Stimulated activated CD8-positive, alpha-beta memory T cell treated with anti-CD3 and anti-CD28 coated beads, Interleukin-4, amount 100 ng/mL, for 1 hour (primary cell): Measurements from ENCODE around the gene SERINC3.
A peak's percentile ranks its signal among the peaks of the same experiment; 100 is the strongest.
"Not testable (repeated sequence)": the region's sequence is repeated elsewhere in the genome, so short reads cannot be mapped to it uniquely, and the experiment has no call there.

Experiments used
- DNase-seq, 2 donors: peaks; one replicate each; pipeline ENCODE4 v3.0.0-alpha.2; 2020; ENCODE audit warnings: low read depth in 2 of 2, low spot score in 1 of 2

The SERINC3 gene

DNA sequence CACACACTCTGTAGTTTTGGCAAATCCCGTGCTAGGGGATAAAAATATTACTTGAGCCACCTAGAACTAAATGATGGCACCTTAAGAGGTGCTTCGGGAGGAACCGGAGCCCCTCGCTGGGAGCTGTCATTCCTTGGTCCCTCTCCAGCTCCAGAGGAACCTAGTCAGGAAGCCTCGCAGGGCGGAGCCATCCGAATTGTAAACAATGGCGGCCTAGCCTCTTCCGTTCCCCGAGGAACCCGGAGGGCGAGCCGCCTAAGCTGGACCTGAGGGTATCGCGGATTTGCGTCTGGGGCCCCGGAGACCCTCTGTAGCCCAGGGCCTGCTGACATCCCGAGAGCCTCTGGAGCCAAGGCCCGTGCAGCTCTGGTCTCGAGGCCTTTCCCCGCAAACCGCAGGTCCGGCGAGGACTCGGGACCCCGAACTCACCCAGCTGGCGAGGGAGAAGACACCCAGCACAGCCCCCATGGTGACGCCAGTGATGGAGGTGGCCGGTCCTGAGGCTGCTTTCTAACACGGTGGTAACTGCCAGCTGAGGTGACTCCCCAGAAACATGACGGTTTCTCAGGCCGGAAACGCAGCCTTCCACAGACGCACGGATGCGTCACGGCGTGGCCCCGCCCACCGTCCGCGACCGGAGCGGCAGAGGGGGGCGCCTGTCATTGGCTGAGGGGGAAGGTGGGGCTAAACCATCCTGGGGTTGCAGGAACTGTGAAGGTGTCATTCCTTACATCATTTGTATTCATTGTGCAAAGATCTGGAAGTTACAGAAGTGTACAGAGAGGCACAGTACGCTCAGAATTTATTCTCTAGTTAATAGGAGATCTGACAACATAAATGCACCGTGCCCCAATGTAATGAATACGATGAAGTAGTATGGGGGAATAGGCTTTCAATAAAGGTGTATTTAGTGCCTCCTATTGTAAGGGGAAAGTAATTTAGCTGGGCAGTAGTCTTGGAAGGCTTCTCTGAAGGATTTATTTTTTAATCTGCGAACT lies at the start of gene SERINC3:
SERINC3 (minus strand) TSS at position 587 of the 998 bp plus-strand sequence; CDS start at position 468, 119 bp downstream.
- peak; percentile 94 to 95 for DNase-seq

DNA sequence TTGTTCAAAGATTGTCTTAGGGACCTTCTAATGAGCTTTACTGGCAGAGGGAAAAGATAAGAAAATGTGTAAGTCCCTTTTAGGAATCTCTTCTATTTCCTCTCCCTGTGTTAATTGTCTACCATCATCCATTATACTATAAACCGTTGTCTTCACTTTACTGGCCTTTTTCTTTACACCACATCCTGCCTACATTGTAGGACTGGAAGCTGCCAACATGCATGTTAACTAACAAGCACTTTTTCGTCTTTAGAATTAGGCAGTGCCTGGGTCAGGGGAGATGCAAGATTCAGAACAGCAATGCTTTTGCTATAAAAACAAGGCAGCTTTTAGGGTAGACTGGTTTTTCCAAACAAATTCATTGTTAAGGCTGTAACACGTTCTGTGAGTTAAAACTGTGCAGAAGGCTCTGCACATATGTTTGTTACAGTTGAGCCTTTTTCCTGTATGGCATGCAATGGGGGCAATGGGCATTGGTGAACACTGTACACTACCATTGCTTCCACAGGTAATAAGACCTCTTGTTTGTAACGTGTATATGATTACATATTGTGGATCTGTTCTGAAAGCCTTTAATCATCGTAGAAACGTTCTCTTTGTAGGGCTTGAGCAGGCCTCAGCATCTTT lies 49.6 kb upstream of the SERINC3 start:
- no peak for DNase-seq

GRCh38 chr20:44570367-44570766 lies 48.5 kb upstream of the SERINC3 start:
- no peak for DNase-seq

DNA sequence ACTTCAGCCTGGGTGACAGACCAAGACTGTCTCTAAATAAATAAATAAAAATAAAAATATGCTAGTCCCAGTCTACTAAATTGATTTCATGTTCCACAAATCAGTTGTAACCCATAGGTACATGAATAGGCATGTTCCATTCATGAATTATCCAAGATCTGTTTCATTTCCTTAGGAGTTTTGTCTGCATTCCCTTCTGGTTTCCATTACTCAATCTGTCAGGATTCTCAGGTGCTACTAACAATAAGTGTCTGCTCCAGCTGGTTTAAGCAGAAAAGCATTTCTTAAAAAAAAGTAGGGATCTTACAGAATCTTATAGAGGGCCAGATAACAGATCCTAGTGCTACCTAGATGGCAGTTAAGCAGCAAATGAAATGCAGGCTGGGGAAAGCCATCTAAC lies 44.9 kb upstream of the SERINC3 start:
- DNase-seq, result no peak

DNA sequence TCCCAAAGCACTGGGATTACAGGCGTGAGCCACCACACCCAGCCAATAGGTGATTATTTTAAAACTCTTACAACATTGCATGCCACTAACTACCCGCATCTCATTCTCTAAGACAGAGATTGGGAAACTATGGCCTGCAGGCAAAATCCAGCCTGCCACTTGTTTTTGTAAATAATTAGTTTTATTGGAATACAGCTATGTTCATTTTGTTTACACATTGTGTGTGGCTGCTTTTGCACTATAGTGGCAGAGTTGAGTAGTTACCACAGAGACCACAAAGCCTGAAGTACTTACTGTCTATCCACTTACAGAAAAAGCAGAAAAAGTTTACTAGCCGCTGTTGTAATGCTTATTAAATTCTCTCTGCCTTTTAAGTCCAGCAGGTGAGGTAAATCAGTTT lies 44.1 kb upstream of the SERINC3 start:
- no peak for DNase-seq

DNA sequence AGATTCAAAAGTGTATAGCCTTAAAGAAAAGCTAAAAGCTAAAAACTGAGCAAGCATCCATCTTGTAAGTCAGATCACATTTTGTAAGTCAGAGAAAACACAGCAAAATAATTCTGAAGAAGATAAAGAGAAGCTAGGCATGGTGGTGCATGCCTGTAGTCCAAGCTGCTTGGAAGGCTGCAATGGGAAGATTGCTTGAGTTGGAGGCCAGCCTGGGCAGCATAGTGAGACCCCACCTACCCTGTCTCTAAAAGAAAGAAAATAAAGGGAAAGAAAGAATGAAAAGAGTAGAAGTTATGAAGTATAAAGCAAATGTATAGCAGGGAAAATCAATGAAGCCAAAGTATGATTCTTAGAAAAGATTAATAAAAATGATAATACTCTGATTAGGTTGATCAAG lies 40.0 kb upstream of the SERINC3 start:
- DNase-seq, result no peak

DNA sequence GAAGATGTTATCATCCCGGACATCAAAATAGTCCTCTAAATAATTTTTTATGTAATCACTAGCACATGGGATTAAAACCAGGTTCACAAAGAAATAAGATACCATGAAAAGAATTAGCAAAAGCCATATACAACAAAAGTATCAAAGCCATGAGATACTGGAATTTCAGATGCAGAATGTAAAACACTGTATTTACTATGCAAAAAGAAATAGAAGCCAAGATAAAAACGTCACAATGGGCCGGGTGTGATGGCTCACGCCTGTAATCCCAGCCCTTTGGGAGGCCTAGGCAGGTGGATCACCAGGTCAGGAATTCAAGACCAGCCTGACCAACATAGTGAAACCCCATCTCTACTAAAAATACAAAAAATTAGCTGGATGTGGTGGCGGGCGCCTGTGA lies 38.9 kb upstream of the SERINC3 start:
- not testable (repeated sequence) for DNase-seq

DNA sequence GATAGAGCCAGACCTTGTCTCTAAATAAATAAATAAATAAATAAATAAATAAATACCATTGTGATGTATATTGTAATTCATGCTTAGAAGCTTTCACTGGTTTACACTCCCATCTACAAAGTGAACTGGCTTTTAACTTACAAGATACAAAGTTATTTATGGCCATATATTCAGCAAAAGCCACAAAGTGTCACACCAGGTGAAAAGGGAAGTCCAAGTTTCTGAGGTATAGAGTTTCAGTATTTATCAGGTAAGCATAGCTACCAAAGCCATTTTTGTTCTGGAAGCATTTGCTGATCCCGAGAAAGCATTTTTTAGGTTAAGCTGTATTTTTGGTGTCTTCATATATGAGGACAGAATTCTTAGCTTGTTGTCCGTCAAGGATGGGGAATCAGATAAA lies 38.4 kb upstream of the SERINC3 start:
- no peak for DNase-seq

GRCh38 chr20:44559302-44559701 lies 37.4 kb upstream of the SERINC3 start:
- DNase-seq, result no peak

DNA sequence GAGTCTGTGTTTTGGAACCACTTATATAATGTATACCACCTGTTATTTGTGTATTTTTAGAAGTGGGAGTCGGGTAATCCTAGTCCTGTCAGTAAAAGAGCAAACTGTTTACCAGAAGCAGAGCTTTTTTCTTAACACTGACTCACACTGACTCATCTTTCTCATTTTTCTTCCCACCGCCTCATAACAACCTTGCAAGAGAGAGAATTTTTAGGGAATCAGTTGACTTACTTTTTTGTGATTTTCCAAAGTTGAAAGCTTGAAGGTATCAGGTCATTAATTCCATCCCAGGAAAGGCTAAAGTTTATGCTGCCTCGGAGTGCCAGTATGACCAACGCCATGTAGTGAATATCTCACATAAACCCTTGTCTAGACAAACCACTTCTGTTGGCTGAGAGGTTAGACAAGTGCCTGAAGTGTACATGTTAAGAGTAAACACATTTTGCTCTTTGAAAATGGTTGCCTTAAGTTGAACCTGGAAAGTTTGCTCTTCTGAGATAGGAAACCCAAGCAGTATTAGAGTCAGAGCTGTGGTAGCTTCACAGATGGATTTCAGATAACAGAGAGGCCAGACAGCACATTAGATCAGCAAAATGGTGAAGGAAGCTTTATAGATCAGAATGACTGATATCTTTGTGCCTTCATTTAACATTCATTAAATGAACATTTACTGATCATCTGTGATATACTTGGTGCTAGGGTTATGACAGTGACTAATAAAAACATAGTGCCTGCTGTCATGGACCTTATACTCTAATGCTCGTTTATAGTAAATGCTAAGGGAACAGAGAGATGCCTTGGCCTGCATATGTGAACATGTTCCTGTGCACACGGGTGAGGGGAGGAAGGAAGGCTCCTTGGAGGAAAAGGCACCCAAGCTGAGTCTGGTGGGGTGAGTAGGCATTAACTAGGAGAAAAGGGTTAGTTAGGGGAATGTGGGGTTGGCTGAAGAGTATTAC lies 31.4 kb upstream of the SERINC3 start:
- DNase-seq, result no peak

DNA sequence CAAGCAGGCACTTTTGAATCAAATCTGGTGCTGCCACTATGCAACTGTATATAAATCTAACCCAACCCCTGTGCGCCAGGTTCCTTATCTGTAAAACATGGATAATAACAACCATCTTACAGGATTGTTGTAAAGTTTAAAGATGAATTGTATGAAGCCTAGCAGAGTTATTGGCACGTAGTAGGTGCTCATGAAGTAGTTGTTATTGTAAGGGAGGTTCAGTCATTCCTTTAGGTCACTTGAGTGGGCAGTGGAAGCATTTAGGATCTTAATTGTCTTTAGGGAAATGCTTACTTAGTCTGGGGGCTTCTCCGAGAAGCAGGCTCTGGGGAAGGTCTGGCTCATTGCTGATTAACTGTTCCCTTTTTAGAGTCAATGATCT lies 30.7 kb upstream of the SERINC3 start:
- no peak for DNase-seq

DNA sequence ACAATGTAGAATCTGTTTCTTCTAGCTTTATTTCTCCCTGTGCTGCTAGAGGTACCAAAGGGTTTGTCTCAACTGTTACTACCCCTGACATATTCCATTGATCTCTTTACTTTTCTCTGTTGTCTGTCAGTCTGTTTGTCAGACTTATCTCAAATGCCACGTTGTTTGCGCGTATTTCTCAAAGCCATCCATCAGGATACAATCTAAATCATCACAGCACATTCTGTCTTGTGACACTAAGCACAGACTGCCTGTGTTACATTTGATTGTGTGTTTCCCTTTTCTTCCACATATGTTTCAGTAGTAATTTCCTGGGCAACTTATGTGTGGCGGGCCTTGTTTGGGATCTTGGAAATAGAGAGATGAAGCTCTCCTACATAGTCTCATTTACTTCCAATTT lies 30.2 kb upstream of the SERINC3 start:
- DNase-seq, result no peak

- no peak for DNase-seq
Measured at GRCh38 chr20:44549123-44549522, 27.3 kb upstream of the SERINC3 start.

DNA sequence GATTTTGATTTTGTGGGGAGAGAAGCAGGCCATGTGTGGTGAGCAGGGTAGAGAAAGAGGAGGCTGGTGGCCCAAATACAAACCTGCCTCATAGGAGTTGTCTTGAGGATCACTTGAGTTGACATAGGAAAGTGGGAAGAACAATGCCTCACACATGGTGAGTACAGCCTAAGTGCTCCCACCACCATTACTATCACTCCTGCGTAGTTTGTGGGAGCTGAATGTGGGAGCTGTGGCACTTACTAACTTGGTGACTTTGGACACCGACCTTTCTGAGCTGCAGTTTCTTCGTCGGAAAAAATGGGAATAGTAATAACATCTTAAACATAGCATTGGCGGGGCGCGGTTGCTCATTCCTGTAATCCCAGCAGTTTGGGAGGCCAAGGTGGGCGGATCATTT lies 25.5 kb upstream of the SERINC3 start:
- DNase-seq, result no peak

- no peak for DNase-seq
Measured at GRCh38 chr20:44544263-44544662, 22.4 kb upstream of the SERINC3 start.

- DNase-seq, result no peak
Measured at GRCh38 chr20:44543358-44543757, 21.5 kb upstream of the SERINC3 start.

DNA sequence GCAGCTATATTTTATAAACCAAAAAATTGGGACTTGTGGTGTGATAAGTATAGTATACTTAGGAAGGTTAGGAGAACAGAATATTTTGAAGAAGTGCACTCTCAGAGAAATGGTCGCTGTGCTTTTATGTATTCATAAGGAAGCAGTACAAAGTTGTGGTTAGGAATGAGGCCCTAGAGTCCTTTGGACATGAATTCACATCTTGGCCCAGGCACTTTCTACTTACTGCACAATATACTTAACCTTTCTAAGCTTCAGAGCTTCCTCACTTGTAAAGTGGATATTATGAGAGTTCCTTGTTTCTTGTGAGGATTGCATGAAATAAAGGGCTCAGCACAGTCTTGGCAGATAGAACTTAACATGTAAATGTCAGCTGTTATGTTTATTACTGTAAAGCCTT lies 21.0 kb upstream of the SERINC3 start:
- no peak for DNase-seq

- no peak for DNase-seq
Measured at GRCh38 chr20:44541992-44542391, 20.1 kb upstream of the SERINC3 start.

GRCh38 chr20:44540834-44541233 lies 19.0 kb upstream of the SERINC3 start:
- no peak for DNase-seq

DNA sequence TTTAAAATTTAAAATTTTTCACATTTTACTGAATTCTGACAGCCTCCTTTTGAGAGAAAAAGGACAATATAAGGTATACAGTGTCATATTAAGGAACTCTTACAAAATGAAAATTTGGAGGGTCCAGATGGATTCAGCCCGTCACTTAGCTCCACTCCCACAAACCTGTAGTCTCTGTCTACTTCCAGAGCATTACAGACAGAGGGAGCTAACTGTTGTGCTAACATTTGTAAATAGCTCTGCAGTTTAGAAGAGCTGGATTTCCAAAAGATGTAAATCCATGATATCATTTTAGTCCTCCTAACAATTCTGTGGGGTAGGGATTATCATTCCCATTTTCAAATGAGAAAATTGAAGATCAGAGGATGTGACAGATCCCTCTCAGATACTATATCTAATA lies 16.1 kb upstream of the SERINC3 start:
- DNase-seq, result no peak

DNA sequence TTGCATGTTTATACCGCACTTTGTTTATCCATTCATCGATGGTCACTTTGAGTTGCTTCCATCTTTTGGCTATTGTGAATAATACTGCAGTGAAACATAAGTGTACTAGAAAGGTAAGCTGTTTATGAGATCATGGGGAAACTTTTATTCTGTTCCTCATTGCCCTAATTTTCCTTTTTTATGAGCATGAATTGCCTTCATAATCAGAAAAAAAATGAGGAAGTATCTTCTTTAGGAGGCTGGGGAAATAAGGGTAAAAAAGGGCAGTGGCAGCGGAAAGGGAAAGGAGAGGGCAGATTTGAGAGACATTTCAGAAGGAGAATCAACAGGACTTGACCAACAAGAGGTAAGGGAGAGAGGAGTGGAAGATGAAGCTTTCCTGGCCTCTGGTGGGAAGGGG lies 14.3 kb upstream of the SERINC3 start:
- DNase-seq, result no peak
